A549 (cell line): ENCODE data around the gene VIPR1. TPM values are rescaled to one million over a fixed set of nuclear protein-coding genes. Genes with fewer than 3 reads are reported as not detected.

Experiments
- ATAC-seq, 2 experiments: fragments of 200-7000 bp in 1 of 2; fragments of >200 bp in 1 of 2; cut with Nextera tagmentation in 1 of 2; cut with Tn5 transposase in 1 of 2; 3 replicates each; pipeline versions ENCODE4 v1.8.0 to v1.9.1; 2018 to 2020; ENCODE audit warnings: mild to moderate bottlenecking in 1 of 2, moderate library complexity in 1 of 2
- CTCF ChIA-PET: fragments of 300-600 bp; sonication (Branson Sonifier 250); formaldehyde crosslinking; extraction: SDS; loops from one replicate; lab custom pipeline; 2021; ENCODE audit warnings: antibody characterized with exemption, inconsistent platforms; lab: Yijun Ruan, JAX
- POLR2A ChIA-PET: fragments of 350-600 bp; formaldehyde crosslinking; extraction: SDS; loops from one replicate; lab custom pipeline; 2021; ENCODE audit warnings: antibody characterized with exemption, inconsistent platforms; lab: Yijun Ruan, JAX
- DNase-seq, 2 experiments: peaks; one replicate each; pipeline versions ENCODE4 v3.0.0 to v3.0.0-alpha.2; 2011 to 2016; ENCODE audit warnings: low read depth in 1 of 2, low spot score in 1 of 2
- FAIRE-seq: peaks from 2 replicates; lab custom pipeline; 2011; peaks lifted over from hg19 to GRCh38; lab: Jason Lieb, UNC
- H3K27ac ChIP-seq, 2 experiments: fragments of >200 bp; sonication (Bioruptor Twin); formaldehyde crosslinking; 3 replicates each; pipeline ENCODE4 v1.5.1; 2016 to 2017
- H3K4me1 ChIP-seq: fragments of >200 bp; sonication (Bioruptor Twin); formaldehyde crosslinking; 3 replicates; pipeline ENCODE4 v1.6.1; 2016
- H3K4me2 ChIP-seq: fragments of >200 bp; sonication (Bioruptor Twin); formaldehyde crosslinking; 3 replicates; pipeline ENCODE4 v1.6.1; 2016
- H3K4me3 ChIP-seq: fragments of >200 bp; sonication (Bioruptor Twin); formaldehyde crosslinking; 3 replicates; pipeline ENCODE4 v1.5.1; 2016
- H3K9me3 ChIP-seq: fragments of >200 bp; sonication (Bioruptor Twin); formaldehyde crosslinking; 3 replicates; pipeline ENCODE4 v1.6.1; 2016
- BHLHE40 ChIP-seq: IDR thresholded peaks from 2 replicates; pipeline ENCODE4 v1.6.1; 2012; ENCODE audit warnings: low read depth, low read length, inconsistent platforms
- CHD2 ChIP-seq: fragments of 150-350 bp; IDR thresholded peaks from 2 replicates; pipeline ENCODE4 v1.6.1; 2014; ENCODE audit warnings: low read length; ENCODE audit not compliant: partially characterized antibody
- CTCF ChIP-seq: fragments of >200 bp; sonication (Bioruptor Twin); formaldehyde crosslinking; IDR thresholded peaks from 3 replicates; pipeline ENCODE4 v1.5.1; 2016
- E2F6 ChIP-seq: IDR thresholded peaks from 2 replicates; pipeline ENCODE4 v1.6.1; 2012; ENCODE audit warnings: low read depth, borderline replicate concordance
- ESRRA ChIP-seq: fragments of 150-350 bp; IDR thresholded peaks from 2 replicates; pipeline ENCODE4 v1.6.1; 2014; ENCODE audit warnings: mild to moderate bottlenecking, low read length, borderline replicate concordance
- FOXS1 ChIP-seq: fragments of 250-450 bp; sonication (Bioruptor Pico); IDR thresholded peaks from 2 replicates; pipeline ENCODE4 v1.5.0; 2020; ENCODE audit warnings: mild to moderate bottlenecking, moderate library complexity
- HDAC2 ChIP-seq: fragments of 200-600 bp; sonication (generic); IDR thresholded peaks from 2 replicates; pipeline ENCODE4 v1.6.1; 2016
- HES2 ChIP-seq: fragments of >200 bp; sonication (Bioruptor Twin); formaldehyde crosslinking; IDR thresholded peaks from 2 replicates; pipeline ENCODE4 v1.6.1; 2016
- HEYL ChIP-seq: fragments of 250-450 bp; sonication (Bioruptor Pico); IDR thresholded peaks from 2 replicates; pipeline ENCODE4 v1.8.0; 2021; ENCODE audit warnings: mild to moderate bottlenecking, moderate library complexity
- HMGXB4 ChIP-seq: fragments of 250-450 bp; sonication (Bioruptor Pico); IDR thresholded peaks from 2 replicates; pipeline ENCODE4 v1.5.0; 2021; ENCODE audit warnings: mild to moderate bottlenecking, moderate library complexity, borderline replicate concordance
- JUNB ChIP-seq: fragments of >200 bp; sonication (Bioruptor Twin); formaldehyde crosslinking; IDR thresholded peaks from 2 replicates; pipeline ENCODE4 v1.6.1; 2016
- MAX ChIP-seq: IDR thresholded peaks from 2 replicates; pipeline ENCODE4 v1.6.1; 2012
- MAZ ChIP-seq: fragments of 150-350 bp; IDR thresholded peaks from 2 replicates; pipeline ENCODE4 v1.6.1; 2014; ENCODE audit warnings: antibody characterized with exemption, low read depth, low read length, borderline replicate concordance
- MYC ChIP-seq: IDR thresholded peaks from 2 replicates; pipeline ENCODE4 v1.6.1; 2012; ENCODE audit warnings: mild to moderate bottlenecking, inconsistent platforms, low read length, improper control_type of control experiment, borderline replicate concordance
- RAD21 ChIP-seq, 2 experiments: fragments of >200 bp in 1 of 2; sonication (Bioruptor Twin) in 1 of 2; formaldehyde crosslinking in 1 of 2; IDR thresholded peaks in 1 of 2; conservative IDR thresholded peaks in 1 of 2; 2 replicates in 1 of 2; 3 replicates in 1 of 2; pipeline ENCODE4 v1.6.1; 2012 to 2018; ENCODE audit warnings: inconsistent platforms in 1 of 2
- REST ChIP-seq: fragments of 200-600 bp; sonication (generic); IDR thresholded peaks from 2 replicates; pipeline ENCODE4 v1.6.1; 2016; ENCODE audit warnings: antibody characterized with exemption, mild to moderate bottlenecking, moderate library complexity
- SMC3 ChIP-seq: fragments of >200 bp; sonication (Bioruptor Twin); formaldehyde crosslinking; IDR thresholded peaks from 3 replicates; pipeline ENCODE4 v1.6.1; 2018; ENCODE audit warnings: inconsistent platforms
- USF2 ChIP-seq: fragments of 450-650 bp; IDR thresholded peaks from 2 replicates; pipeline ENCODE4 v1.6.1; 2014; ENCODE audit warnings: antibody characterized with exemption
- ZFP36 ChIP-seq: fragments of 450-650 bp; IDR thresholded peaks from 2 replicates; pipeline ENCODE4 v1.6.1; 2014; ENCODE audit warnings: borderline replicate concordance; ENCODE audit not compliant: partially characterized antibody
- ZNF302 ChIP-seq: fragments of 250-450 bp; sonication (Bioruptor Pico); IDR thresholded peaks from 2 replicates; pipeline ENCODE4 v1.9.0; 2021; ENCODE audit warnings: inconsistent platforms, mild to moderate bottlenecking, moderate library complexity
- WGBS: methylation state at CpG from one replicate; pipeline ENCODE4 v1.1.6; 2017; ENCODE audit errors: missing lambda C conversion rate; 5-methylcytosine and 5-hydroxymethylcytosine counted together
- polyA plus RNA-seq, 4 experiments: library from polyadenylated mRNA; depleted of rRNA in 3 of 4; stranded (reverse); fragments of >200 nt; fragmentation: RNase III in 1 of 4; extraction: RNeasy Plus Mini Kit Qiagen cat#74134 plus additional on column Dnase treatment in 1 of 4; gene quantifications; 2 replicates in 3 of 4; 3 replicates in 1 of 4; pipeline ENCODE4 v1.2.3, GENCODE V29; 2011 to 2017

Gene VIPR1
- polyA plus RNA-seq, 2 of the 4 experiments (the other 2 are of a cell fraction): 0.26 to 0.80 TPM

- no peak for TF ChIP-seq ZFP36
- no peak for TF ChIP-seq HEYL (CRISPR knock-in tag)
- no peak for TF ChIP-seq MAZ
Observed at GRCh38 chr3:42537350-42537749, 34.9 kb downstream of the VIPR1 start (continued).

- Histone ChIP-seq H3K9me3 (no peaks in the 10 kb centered on the region), H3K4me1 (peaks cover 5% of the 10 kb centered on the region; the same call in 2 of the 3 replicates), H3K27ac (no peak overlapping the region; a peak in 1 of 6 replicates), H3K4me2 (no peak overlapping the region), H3K4me3 (no peak overlapping the region)
- WGBS: 44% methylated on average over 9 of the region's 14 CpGs
- ChIA-PET CTCF (interaction anchor here (0.6 to 3.0 kb wide), 8 partner anchors 13 to 310 kb away, joined by 3 to 11 read pairs (median 5); no protein-coding TSS in a partner anchor), POLR2A (no interaction called here)
- DNase-seq (peak; percentile 44 to 53), ATAC-seq (peak; percentile 49 to 85; a peak in 3 of 6 replicates), FAIRE-seq (no peak)
- TF ChIP-seq RAD21 (conservative IDR thresholded peaks at IDR 0.05 in 1 of 2, IDR thresholded peaks at IDR 0.05 in 1 of 2) (peak; percentile 28 to 29; a peak in 2 of 5 replicates), CTCF (peak; percentile 49), REST (no peak), SMC3 (peak; percentile 53)
Observed at GRCh38 chr3:42539871-42540714, 37.6 kb downstream of the VIPR1 start.

- Histone ChIP-seq H3K4me3 (no peak overlapping the region), H3K4me1 (peaks cover 9% of the 10 kb centered on the region; the same call in 2 of the 3 replicates), H3K4me2 (no peak overlapping the region), H3K27ac (no peak overlapping the region; a peak in 1 of 6 replicates), H3K9me3 (no peaks in the 10 kb centered on the region)
- CTCF ChIA-PET: interaction anchor here (0.7 to 3.0 kb wide), 4 partner anchors 98 to 311 kb away, joined by 4 to 11 read pairs (median 8); no protein-coding TSS in a partner anchor
- ATAC-seq: no peak
- no peak for FAIRE-seq
- 35% methylated on average over 3 of the region's 3 CpGs for whole genome bisulfite sequencing
- no peak for DNase-seq
- no peak for TF ChIP-seq ESRRA
- no peak for TF ChIP-seq ZNF302
- TF ChIP-seq CHD2: no peak
- TF ChIP-seq JUNB: no peak
- no peak for TF ChIP-seq SMC3
- TF ChIP-seq HDAC2: no peak
- TF ChIP-seq MYC: no peak
- no peak for TF ChIP-seq HES2
- no peak for TF ChIP-seq USF2
- TF ChIP-seq BHLHE40: no peak
- TF ChIP-seq HEYL (CRISPR knock-in tag): no peak
- no peak for TF ChIP-seq FOXS1 (CRISPR knock-in tag)
- no peak for TF ChIP-seq E2F6
- no peak for TF ChIP-seq HMGXB4 (CRISPR knock-in tag)
- TF ChIP-seq MAX: no peak
- POLR2A ChIA-PET: no interaction called here
Observed at GRCh38 chr3:42541079-42541478, 38.6 kb downstream of the VIPR1 start.
